Measurements from ENCODE around the gene TRAM2. TPM values are rescaled to one million over a fixed set of nuclear protein-coding genes. Genes with fewer than 3 reads are reported as not detected.

Gene TRAM2
- total RNA-seq, 1 experiment from 2014 or later = 21.2 TPM

DNA sequence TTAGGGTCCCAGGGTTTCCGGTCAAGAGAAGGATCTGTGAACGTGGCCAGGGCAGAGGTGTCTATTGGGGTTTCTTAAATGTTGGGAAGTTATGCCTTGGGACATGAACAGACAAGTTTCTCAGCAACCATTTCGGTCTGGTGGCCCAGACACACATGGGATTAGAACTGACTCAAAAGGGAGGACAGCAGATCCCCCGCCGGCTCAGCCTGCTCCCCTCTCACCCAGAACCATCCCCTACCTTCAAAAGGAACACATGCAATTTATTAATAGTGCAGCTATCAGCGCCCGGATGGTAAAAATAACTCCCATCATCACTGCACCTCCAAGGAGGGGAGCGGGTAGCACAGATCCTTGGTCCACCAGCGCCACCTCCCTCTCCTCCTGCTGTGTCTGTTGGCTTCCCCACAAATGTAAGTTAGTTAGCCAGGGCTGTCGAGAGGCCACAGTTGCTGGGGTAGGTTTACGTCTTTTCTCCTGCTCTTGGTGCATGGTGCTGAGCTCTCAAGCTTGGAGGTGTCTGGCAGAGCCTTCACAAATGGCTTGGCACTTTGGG, 77.1 kb downstream of the TRAM2 start:
- H3K4me2 ChIP-seq (ENCODE audit: insufficient read depth, insufficient read length, low read length) = no peak overlapping the region

More for the DNA sequence above, 77.1 kb downstream of the TRAM2 start:
- no CpG with 5 or more reads among the region's 11 CpGs for WGBS (ENCODE audit: extremely low coverage, insufficient read length, low lambda C conversion rate)
- H2BK20ac ChIP-seq (ENCODE audit: low read depth, low read length, poor library complexity, severe bottlenecking) = no peak overlapping the region
- no peaks in the 10 kb centered on the region for H3K4me1 ChIP-seq (ENCODE audit: insufficient read depth, low read length)
- H3K4me3 Mint-ChIP-seq = no peak overlapping the region
- peaks cover 26 to 32% of the 10 kb centered on the region in 2 experiments for H3K4me1 Mint-ChIP-seq
- no peaks in the 10 kb centered on the region; the same call in 1 of the 2 replicates for H3K27me3 Mint-ChIP-seq (ENCODE audit: low read depth)
- peaks cover 10 to 17% (median 11%) of the 10 kb centered on the region in 3 experiments for H3K36me3 Mint-ChIP-seq (ENCODE audit: insufficient read depth in 1 of 3, low read depth in 3 of 3)
- H2BK5ac ChIP-seq (ENCODE audit: insufficient read length, low read length) = no peak overlapping the region
- no peaks in the 10 kb centered on the region for H3K27me3 ChIP-seq (ENCODE audit: insufficient read depth, low read length)
- H4K8ac ChIP-seq (replicated peaks; ENCODE audit: insufficient read length, low read depth, low read length) = no peak overlapping the region
- H3K79me2 ChIP-seq (ENCODE audit: insufficient read depth, low read length) = no peaks in the 10 kb centered on the region
- H3K79me1 ChIP-seq (ENCODE audit: insufficient read depth, low read depth, low read length, poor library complexity, severe bottlenecking) = no peaks in the 10 kb centered on the region
- no peaks in the 10 kb centered on the region for H4K20me1 ChIP-seq (ENCODE audit: control insufficient read depth, insufficient read depth, insufficient read length)
- H3K56ac ChIP-seq (ENCODE audit: insufficient read length, low read depth, low read length) = no peak overlapping the region
- H4K91ac ChIP-seq (ENCODE audit: insufficient read length, low read depth, low read length) = no peak overlapping the region
- H3K9me3 Mint-ChIP-seq = peaks cover 0 to 2% of the 10 kb centered on the region in 2 experiments; a peak in 1 of 5 replicates
- no peak overlapping the region for H3T11ph ChIP-seq (ENCODE audit: low read length)
- TF ChIP-seq, protein P1, sequence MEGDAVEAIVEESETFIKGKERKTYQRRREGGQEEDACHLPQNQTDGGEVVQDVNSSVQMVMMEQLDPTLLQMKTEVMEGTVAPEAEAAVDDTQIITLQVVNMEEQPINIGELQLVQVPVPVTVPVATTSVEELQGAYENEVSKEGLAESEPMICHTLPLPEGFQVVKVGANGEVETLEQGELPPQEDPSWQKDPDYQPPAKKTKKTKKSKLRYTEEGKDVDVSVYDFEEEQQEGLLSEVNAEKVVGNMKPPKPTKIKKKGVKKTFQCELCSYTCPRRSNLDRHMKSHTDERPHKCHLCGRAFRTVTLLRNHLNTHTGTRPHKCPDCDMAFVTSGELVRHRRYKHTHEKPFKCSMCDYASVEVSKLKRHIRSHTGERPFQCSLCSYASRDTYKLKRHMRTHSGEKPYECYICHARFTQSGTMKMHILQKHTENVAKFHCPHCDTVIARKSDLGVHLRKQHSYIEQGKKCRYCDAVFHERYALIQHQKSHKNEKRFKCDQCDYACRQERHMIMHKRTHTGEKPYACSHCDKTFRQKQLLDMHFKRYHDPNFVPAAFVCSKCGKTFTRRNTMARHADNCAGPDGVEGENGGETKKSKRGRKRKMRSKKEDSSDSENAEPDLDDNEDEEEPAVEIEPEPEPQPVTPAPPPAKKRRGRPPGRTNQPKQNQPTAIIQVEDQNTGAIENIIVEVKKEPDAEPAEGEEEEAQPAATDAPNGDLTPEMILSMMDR (conservative IDR thresholded peaks at IDR 0.05) = no peak
- H2AK5ac ChIP-seq (ENCODE audit: insufficient read length, low read length) = no peak overlapping the region
- no peak overlapping the region for H4K5ac ChIP-seq (ENCODE audit: insufficient read length, low read depth, low read length)
- H3K9me3 ChIP-seq (ENCODE audit: control insufficient read depth, low read depth, low read length) = no peaks in the 10 kb centered on the region
- no peak overlapping the region for H3K18ac ChIP-seq (ENCODE audit: insufficient read length, low read depth, low read length)
- H3K9ac ChIP-seq (ENCODE audit: extremely low read depth, insufficient read length, low read length) = no peak overlapping the region
- no peak overlapping the region for H3K27ac ChIP-seq (ENCODE audit: insufficient read length, low read depth, low read length)
- no peak overlapping the region for H2AFZ ChIP-seq (ENCODE audit: low read length)
- H3K23me2 ChIP-seq (ENCODE audit: insufficient read length, low read depth, low read length, poor library complexity, severe bottlenecking) = no peaks in the 10 kb centered on the region
- H2BK15ac ChIP-seq (ENCODE audit: low read depth, low read length) = no peak overlapping the region
- DNase-seq = no peak
- H3K14ac ChIP-seq (ENCODE audit: insufficient read depth, low read length) = no peak overlapping the region
- no peak overlapping the region for H3K23ac ChIP-seq (ENCODE audit: insufficient read length, low read depth, low read length)
- no peak overlapping the region for H3K4ac ChIP-seq (ENCODE audit: low read depth, low read length)
- peak overlapping the region in 2 of 3 experiments; percentile 52 to 77; a peak in 4 of 7 replicates for H3K27ac Mint-ChIP-seq
- no peak overlapping the region for H2BK12ac ChIP-seq (ENCODE audit: insufficient read length, low read depth, low read length)
- H2BK120ac ChIP-seq (ENCODE audit: low read depth, low read length, poor library complexity, severe bottlenecking) = no peak overlapping the region

Data from H9 (cell line).